CD4-positive, alpha-beta T cell treated with Interleukin-21 for 1 hour (primary cell): ENCODE results near the gene SPEF2.
A peak's percentile ranks its signal among the peaks of the same experiment; 100 is the strongest.
"Not testable (repeated sequence)": the region's sequence is repeated elsewhere in the genome, so short reads cannot be mapped to it uniquely, and the experiment has no call there.

Experiments used
- DNase-seq: peaks from one replicate; pipeline ENCODE4 v3.0.0-alpha.2; 2020

Gene SPEF2

DNA sequence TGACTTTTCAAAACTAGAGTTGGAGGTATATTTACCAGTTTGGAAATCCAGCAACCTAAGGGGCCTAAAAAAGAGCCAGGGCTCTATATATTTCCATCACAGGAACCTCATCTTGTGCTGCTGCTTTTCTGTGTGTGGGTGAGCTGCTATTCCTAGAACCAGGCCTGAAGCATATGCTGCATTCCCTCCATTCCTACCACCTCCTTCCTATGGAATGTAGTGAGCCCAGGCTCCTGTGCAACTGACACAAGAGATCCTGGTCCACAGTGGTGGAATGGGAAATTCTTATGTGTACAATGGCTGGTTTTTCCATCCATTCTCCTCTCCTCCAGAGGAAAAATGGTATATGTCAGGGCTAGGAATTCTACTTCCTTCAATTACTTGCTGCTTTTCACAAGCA is 39.1 kb downstream of the SPEF2 start:
- DNase-seq: no peak

DNA sequence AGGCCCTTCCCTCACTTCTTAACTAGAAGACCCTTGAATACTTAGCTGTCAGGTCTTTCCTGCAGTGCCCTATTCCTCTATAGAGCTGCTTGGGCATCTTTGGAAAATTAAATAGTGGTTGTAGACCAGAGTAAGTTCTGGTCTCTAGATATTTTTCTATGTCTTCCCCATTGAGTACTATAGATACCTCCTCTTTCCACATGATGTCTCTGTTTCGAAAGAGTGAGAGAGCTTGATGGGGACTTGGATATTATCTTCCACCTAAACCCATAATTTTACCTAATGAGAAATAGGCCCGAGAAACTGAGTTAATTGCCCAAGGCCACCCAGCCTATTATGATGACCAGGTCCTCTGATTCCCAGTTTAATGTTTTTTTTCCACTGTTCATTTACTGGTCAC is 40.2 kb downstream of the SPEF2 start:
- DNase-seq: no peak

- DNase-seq: no peak
Measured at GRCh38 chr5:35659556-35659955, 41.9 kb downstream of the SPEF2 start.

- DNase-seq: no peak
Measured at GRCh38 chr5:35660451-35660850, 42.8 kb downstream of the SPEF2 start.

DNA sequence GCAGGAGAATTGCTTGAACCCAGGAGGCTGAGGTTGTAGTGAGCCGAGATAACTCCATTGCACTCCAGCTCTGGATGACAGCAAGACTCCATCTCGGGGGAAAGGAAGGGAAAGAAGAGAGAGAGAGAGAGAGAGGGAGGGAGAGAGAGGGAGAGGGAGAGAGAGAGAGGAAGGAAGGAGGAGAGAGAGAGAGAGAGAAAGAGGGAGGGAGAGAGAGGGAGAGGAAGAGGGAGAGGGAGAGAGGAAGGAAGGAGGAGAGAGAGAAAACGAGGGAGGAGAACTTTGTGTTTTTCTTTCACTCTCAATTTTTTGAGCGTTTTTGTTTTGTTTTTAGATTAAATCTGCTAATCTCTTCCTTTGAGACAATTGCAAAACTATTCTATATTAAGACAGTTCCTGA is 46.9 kb downstream of the SPEF2 start:
- DNase-seq: no peak

GRCh38 chr5:35665096-35665495 is 47.4 kb downstream of the SPEF2 start:
- no peak for DNase-seq

DNA sequence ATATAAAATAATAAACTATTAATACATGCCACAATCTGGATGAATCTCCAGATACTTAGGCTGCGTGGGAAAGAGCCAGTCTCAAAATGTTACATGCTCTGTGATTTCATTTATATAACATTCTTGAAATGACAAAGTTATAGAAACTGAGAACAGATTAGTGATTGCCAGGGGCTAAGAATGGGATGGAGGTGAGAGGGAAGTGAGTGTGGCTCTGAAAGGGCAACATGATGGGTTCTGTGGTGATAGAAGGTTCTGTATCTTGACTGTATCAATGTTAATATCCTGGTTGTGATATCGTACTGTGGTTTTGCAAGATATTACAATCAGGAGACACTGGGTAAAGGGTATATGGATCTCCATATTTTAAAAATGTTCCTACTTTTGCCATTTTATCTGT is 50.7 kb downstream of the SPEF2 start:
- no peak for DNase-seq

GRCh38 chr5:35668794-35669193 is 51.1 kb downstream of the SPEF2 start:
- DNase-seq: no peak

DNA sequence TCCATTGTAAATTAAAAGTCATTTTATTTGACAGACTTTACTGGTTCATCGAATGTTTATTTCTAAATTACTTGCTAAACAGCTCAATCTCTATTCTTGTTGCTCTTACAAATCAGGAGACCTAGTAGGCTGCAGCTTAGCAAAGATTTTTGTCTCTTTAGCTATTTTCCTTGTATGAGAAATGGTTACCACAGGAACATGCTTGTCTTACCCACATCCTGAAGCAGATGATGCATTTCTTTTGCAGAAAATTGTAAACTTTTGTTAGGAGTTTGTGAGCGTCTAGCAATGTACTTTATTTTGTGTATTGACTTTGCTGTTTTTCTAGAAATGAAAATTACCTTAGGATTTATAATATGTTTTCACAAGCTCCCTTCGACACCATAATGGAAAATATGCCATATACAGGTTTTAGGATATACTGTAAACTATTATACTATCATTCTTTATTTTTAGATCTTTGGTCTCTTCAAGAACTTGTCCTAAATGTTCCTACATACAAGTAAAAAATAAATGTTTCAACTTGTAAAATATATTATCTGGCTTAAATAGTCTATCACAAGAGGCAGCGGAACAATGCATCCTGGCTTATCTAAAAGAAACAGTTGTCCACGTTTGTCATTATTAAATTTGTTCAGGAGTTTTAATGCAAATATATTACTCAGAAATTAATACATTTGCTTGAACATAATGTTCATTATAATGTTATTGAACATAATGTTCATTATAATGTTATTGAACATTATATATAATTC is 54.1 kb downstream of the SPEF2 start:
- DNase-seq: peak; percentile 45

DNA sequence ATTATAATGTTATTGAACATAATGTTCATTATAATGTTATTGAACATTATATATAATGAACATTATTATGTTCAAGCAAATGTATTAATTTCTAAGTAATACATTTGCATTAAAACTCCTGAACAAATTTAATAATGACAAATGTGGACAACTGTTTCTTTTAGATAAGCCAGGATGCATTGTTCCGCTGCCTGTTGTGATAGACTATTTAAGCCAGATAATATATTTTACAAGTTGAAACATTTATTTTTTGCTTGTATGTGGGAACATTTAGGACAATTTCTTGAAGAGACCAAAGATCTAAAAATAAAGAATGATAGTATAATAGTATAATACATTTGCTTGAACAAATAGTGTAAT is 54.6 kb downstream of the SPEF2 start:
- not testable (repeated sequence) for DNase-seq

DNA sequence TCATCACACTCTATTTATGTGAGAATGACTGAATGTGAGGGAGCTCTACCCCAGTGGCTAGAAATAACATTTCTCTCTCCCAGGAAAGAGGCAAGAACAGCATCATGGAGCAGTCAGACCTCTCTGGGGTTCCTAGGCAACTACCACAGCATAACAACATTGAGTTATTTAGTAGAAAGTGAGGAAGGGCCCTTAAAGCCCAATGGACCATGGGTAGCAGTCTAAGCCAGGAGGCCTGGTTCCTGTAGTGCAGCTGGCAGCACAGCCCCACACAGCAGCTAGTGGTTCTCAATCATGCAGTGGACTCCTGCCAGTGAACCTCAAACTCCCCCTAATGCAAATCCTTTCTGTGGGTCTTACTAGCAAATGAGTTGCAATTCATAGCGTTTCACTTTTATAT is 55.3 kb downstream of the SPEF2 start:
- DNase-seq: peak; percentile 51

- DNase-seq: peak; percentile 6
Measured at GRCh38 chr5:35674049-35674448, 56.4 kb downstream of the SPEF2 start.

- DNase-seq: no peak
Measured at GRCh38 chr5:35675392-35675791, 57.7 kb downstream of the SPEF2 start.

DNA sequence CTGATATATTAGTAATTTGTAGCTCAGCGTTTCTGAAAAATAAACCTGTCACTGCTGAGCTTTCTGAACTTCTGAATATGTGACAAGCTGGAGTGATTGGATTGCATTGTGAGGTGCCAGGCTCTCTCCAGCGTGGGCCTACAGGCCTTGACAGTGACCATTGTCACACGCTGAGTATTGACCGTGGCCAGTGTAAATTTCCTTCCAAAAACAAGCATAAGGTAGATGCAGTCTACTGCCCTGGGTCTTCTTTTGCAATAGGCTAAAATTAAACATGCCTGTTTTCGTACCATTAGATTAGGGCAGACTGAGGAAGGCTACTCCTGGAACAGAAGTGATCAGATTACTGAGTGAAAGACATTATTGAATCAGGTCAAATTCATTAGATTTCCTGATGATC is 60.2 kb downstream of the SPEF2 start:
- no peak for DNase-seq

- DNase-seq: no peak
Measured at GRCh38 chr5:35678661-35679060, 61.0 kb downstream of the SPEF2 start.

DNA sequence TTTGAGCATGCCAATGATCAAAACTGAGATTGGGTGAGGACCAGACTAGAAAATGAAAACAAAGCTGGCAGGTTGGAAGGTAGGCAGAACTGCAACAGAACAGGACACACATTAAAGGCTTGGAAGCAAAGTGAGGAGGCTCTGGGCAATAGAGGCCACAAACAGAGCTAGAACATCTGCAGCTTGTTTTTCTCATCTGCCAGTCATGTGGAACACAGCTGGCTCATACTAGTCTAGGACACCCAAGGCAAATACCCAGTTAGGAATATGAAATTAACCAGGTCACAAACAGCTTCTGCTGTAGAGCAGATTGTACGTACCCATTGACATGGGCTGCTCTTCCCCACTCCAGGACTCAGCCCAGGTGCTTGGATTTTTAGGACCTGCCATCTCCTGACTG is 61.7 kb downstream of the SPEF2 start:
- no peak for DNase-seq

DNA sequence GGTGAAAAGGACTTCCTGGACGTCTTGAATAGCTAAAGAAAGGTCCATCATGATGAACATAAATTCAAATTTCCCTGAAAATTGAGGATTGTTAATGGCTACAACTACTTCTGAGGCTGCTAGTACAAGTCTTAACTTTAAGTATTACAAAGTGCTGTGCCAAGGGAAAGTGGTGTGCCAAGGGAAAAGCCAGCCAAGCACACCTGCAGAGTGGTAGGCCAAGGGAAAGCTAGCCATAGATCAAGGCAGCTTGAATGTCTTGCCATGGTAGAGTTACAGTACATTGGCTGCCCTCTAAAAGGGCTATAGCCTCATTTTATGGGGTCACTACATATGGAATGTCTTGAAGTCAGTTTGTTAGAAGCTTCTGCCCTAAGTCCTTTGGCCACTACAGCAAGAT is 64.2 kb downstream of the SPEF2 start:
- DNase-seq: no peak

DNA sequence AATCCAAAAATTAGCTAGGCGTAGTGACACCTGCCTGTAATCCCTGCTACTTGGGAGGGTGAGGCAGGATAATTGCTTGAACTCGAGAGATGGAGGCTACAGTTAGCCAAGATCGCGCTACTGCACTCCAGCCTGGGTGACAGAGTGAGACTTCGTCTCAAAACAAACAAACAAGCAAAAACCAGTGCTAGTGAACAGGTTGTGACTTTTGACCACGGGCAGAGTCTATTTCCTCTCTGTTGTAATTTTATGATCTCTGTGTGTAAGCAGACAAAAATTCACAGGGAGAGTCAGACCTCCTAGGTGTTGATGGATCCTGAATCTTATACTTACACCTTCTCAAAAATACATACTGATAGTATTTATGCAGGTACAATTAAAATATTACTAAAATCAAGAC is 65.8 kb downstream of the SPEF2 start:
- DNase-seq: no peak

- no peak for DNase-seq
Measured at GRCh38 chr5:35685161-35685560, 67.5 kb downstream of the SPEF2 start.

DNA sequence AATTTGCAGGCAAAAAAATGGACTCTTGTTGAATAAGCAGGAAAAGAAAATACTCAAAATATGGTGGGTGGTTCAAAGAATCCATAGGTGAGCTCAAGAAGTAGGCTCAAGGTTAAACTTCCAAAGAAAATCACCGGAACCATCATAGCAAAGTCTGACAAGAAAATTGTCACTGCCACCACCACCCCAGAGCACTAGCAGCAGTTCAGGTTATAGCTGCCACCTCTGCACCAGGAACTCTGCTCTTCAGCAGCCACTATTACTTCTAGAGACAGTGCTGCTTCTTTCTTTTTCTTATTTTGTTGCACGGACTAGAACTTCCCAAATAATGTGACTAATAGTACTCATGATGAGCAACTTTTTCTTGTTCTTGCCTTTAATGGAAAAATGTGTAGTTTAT is 70.3 kb downstream of the SPEF2 start:
- no peak for DNase-seq

GRCh38 chr5:35694481-35694880 is 76.8 kb downstream of the SPEF2 start:
- no peak for DNase-seq

- no peak for DNase-seq
Measured at GRCh38 chr5:35698047-35698808, 80.6 kb downstream of the SPEF2 start.

DNA sequence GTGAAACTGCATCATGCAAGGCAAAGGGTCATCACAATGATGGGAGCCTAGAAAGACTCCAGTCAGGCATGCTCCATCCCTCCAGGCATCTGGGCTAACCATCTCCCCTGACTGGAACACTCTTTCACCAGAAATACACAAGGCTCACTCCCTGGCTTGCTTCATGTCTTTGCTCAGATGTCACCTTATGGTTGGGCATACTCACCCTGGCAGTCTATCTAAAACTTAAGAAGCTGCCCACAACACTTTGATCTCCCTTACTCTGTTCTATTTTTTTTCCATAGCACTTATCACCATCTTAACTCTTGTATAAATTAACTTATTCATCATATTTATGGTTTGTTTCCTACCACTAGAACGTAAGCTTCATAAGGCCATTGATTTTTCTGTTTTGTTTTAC is 90.0 kb downstream of the SPEF2 start:
- DNase-seq: no peak

- no peak for DNase-seq
Measured at GRCh38 chr5:35709688-35710087, 92.0 kb downstream of the SPEF2 start.

DNA sequence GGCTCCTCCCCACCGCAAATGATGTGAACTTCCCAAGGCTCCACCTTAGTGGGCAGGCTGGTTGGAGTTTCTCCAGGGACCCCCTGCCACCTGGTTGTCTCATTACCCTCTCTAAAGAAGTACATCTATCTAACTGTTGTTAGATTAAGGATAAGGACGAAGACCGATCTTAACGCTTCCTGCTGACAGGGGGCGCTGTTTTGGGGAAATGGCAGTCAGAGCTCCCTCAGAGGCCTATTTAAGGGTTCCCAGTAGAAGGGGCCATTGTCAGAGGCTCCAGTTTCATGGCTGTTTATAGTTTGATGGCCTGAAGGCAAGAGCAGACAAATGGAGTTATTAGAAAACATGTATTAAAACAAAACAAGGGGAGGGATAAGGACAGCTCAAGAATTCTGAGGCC is 100.1 kb downstream of the SPEF2 start:
- DNase-seq: no peak
